Muscle layer of colon (tissue), 2 donors: ENCODE data around the gene DUSP15.

ENCODE experiments used
- H3K27ac ChIP-seq: one replicate; pipeline ENCODE4 v1.7.0; 2013; ENCODE audit warnings: low read depth, mild to moderate bottlenecking, low read length, moderate library complexity
- H3K27me3 ChIP-seq, 2 donors: one replicate each; pipeline ENCODE4 v1.7.0; 2013; ENCODE audit warnings: low read length in 2 of 2, mild to moderate bottlenecking in 2 of 2; ENCODE audit not compliant: insufficient read depth in 2 of 2, control insufficient read depth in 1 of 2
- H3K36me3 ChIP-seq: one replicate; pipeline ENCODE4 v1.7.0; 2013; ENCODE audit warnings: mild to moderate bottlenecking, low read length; ENCODE audit not compliant: insufficient read depth
- H3K4me1 ChIP-seq: one replicate; pipeline ENCODE4 v1.7.0; 2013; ENCODE audit warnings: mild to moderate bottlenecking, low read length; ENCODE audit not compliant: insufficient read depth
- H3K4me3 ChIP-seq, 2 donors: one replicate each; pipeline ENCODE4 v1.7.0; 2013; ENCODE audit warnings: low read length in 2 of 2, low read depth in 1 of 2, mild to moderate bottlenecking in 1 of 2, moderate library complexity in 1 of 2
- H3K9ac ChIP-seq: one replicate; pipeline ENCODE4 v1.7.0; 2013; ENCODE audit warnings: low read length
- H3K9me3 ChIP-seq: one replicate; pipeline ENCODE4 v1.7.0; 2013; ENCODE audit warnings: mild to moderate bottlenecking, low read length
- donor health status: abdominal sarcoma.
- donor health status: Adenocarcinoma of cecum.

DUSP15 gene

DNA sequence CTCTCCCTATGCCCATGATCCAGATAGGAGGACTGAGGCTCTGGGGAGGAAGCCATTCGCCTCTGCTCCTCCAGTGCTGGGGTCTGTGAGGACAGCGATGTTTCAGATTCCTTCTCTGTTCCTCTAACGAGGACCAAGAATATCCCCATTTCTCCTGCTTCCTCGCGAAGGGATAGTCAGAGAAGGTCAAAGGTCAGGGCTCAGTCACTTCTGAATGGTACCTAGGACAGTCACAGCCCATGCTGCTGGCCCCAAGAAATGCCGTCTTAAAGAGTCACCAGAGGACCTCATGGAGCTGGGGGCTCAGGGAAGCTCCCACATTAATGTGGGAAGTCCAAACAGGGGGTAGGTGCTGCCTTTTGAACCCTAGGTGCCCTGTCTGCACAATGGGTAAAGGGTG lies 27.0 kb downstream of the DUSP15 start:
- H3K4me1 ChIP-seq, result no peaks in the 10 kb centered on the region
- no peak overlapping the region for H3K27ac ChIP-seq
- H3K4me3 ChIP-seq, result no peak overlapping the region
- H3K27me3 ChIP-seq, result peaks cover 0 to 5% of the 10 kb centered on the region in 2 donors
- no peak overlapping the region for H3K9ac ChIP-seq
- no peaks in the 10 kb centered on the region for H3K36me3 ChIP-seq
- no peaks in the 10 kb centered on the region for H3K9me3 ChIP-seq

DNA sequence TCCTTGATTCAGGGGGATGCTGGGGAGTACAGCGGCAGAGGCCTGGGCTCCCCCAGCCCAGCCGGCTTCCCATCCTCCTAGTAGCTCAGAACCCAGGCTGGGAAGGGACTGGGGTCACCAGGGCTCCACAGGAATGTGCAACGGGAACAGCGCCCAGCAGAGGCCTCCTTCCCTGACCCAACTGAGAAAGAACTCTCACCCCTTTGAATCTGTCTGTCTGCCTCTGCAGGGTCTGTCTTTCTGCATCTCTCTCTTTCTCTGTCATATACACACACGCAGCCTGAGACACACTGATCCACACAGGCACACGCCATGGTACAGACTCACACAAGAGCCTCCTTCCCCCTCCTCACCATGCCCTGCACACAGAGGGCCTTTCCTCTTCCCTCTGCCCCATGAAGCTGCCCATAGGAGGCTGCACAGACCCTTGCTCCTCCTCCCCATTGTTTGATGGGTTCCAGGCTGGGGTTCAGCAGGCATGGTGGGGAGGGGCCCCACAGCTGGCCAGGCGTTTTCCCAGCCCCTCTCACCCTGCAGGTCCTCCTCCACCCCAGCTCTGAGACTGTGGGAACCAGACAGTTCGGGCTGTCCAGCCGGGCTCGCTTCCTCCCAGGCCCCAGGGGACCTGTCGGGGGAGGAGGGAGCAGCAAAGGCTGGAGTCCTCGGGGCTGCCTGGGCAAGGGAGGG lies 27.7 kb downstream of the DUSP15 start:
- H3K27ac ChIP-seq, result no peak overlapping the region
- H3K36me3 ChIP-seq, result no peaks in the 10 kb centered on the region
- H3K4me3 ChIP-seq, result no peak overlapping the region
- no peak overlapping the region for H3K9ac ChIP-seq
- no peaks in the 10 kb centered on the region for H3K4me1 ChIP-seq
- no peaks in the 10 kb centered on the region for H3K9me3 ChIP-seq
- H3K27me3 ChIP-seq, result peaks cover 0 to 5% of the 10 kb centered on the region in 2 donors

DNA sequence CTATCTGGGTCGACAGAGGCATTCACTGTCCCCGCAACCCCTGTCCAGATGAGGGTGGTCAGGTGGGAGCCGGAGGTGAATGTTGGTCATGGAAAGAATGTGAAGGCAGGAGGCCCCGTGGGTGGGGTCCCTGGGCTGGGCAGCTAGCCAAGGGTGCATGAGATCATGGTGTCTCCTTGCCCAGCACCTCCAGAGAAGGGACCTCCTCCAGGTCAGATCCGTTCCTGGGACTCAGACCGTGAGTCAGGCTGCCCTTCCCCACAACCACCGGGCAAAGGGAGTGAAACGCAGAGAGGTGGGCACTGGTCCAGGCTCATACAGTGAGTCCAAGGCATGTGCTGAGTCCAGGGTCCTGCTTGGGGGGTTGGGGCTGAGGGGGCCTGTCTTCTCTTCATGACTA lies 28.4 kb downstream of the DUSP15 start:
- no peak overlapping the region for H3K27ac ChIP-seq
- H3K9ac ChIP-seq, result no peak overlapping the region
- H3K27me3 ChIP-seq, result peaks cover 0 to 5% of the 10 kb centered on the region in 2 donors
- H3K36me3 ChIP-seq, result no peaks in the 10 kb centered on the region
- no peak overlapping the region for H3K4me3 ChIP-seq
- no peaks in the 10 kb centered on the region for H3K9me3 ChIP-seq
- H3K4me1 ChIP-seq, result peaks cover under 1% of the 10 kb centered on the region

DNA sequence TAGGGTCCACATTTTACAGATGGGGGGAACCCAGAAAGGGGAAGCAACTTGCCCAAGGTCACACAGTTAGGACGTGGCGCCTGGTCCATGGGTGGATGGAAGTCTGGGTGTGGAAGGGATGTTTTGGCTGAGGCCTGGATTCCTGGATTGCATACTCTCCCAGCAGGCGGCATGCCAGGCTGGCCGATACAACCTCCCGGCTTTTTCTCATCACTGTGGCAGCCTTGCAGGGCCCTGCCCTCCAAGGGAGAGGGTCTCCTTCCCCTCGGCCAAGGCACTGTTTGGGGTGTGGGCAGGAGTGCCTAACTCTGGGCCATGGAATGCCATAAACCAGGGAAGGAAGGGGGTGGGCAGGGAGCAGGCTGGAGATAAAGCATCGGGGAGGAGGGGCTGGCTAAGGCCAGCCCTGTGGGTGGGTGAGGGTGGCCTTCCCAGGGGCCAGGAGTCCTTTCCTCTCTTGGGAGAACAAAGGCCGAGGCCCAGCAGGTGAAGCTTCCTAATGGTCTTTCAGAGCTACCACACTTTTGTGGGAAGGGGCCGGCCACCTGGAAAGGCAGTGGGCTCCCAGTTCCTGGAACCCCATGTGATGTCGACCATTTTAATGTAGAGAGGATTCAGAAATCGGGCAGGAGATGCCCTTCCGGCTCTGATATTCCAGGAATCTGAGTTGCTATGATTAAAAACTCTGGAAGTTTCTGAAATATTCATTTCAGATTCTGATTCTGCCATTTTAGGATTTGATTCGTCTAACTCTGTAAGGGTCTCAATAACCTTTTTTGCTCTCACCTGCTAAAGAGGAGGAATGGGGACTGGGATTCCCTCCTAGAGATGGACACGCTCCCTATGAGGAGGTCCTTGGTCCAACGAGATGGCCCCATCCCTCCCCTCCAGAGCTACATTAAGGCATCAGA lies 29.2 kb downstream of the DUSP15 start:
- Histone ChIP-seq H3K4me1 (peaks cover 8% of the 10 kb centered on the region), H3K27ac (no peak overlapping the region), H3K4me3 (no peak overlapping the region), H3K9ac (no peak overlapping the region), H3K27me3 (peaks cover 0 to 5% of the 10 kb centered on the region in 2 donors), H3K36me3 (no peaks in the 10 kb centered on the region), H3K9me3 (no peaks in the 10 kb centered on the region)

DNA sequence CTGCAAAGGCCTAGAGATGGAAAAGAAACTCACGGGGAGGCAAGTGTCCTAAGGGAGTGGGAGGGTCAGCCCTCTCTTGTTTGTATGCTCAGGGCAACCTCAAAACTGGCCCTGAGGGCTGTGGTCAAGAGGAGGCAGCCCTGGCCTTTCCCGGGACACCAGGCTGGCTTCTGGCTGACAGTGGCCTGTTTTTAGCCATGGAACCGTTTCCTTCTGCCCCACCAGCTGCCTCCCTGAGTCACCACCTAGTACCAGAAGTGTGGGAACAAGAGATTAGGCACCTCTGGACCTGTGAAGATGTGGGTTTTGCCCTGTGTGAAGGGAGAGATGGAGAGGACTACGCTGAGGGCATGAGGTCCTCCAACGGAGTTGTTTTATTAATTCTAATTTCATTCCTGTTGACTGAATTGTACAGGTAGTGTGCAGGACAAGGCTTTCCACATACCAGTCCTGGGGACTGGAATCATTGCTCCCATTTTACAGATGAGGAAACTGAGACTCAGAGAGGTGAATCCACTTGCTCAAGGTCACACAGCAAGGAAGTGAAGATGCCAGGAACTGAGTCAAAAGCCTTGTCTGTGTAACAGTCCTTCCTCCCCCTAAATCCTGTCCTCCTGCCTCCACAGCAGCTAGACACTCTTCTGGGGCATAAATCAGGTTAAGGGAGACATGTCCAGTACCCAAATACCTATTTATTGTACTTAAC lies 30.4 kb downstream of the DUSP15 start:
- Histone ChIP-seq H3K4me1 (peaks cover 12% of the 10 kb centered on the region), H3K4me3 (no peak overlapping the region), H3K27ac (no peak overlapping the region), H3K9ac (no peak overlapping the region), H3K27me3 (peaks cover 0 to 5% of the 10 kb centered on the region in 2 donors), H3K9me3 (no peaks in the 10 kb centered on the region), H3K36me3 (no peaks in the 10 kb centered on the region)

DNA sequence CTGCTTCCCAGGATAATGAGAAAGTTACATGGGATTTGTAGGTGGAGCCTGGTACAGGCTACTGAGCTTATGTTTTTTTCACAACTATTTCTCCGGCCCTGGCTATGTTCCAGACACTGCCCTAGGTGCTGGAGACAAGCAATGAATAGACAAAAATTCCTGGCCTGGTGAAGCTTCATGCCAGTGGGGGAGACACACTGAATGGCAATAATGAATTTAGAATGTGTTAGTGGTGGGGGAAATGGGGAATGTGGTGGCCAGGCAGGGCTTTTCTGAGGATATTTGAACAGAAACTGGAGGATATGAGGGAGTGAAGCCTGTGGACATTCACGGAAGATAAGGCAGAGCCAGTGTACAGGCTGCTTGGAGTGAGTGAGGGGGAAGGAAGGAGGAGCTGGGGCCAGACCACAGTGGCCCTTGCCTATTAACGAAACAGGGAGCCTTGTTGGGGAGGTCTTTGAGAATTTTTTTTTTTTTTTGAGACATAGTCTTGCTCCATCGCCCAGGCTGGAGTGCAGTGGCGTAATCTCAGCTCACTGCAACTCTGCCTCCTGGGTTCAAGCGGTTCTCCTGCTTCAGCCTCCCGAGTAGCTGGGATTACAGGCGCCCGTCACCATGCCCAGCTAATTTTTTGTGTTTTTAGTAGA lies 31.6 kb downstream of the DUSP15 start:
- no peak overlapping the region for H3K4me3 ChIP-seq
- no peaks in the 10 kb centered on the region for H3K9me3 ChIP-seq
- peaks cover 0 to 10% of the 10 kb centered on the region in 2 donors for H3K27me3 ChIP-seq
- no peaks in the 10 kb centered on the region for H3K36me3 ChIP-seq
- no peak overlapping the region for H3K9ac ChIP-seq
- H3K27ac ChIP-seq, result no peak overlapping the region
- H3K4me1 ChIP-seq, result peaks cover 12% of the 10 kb centered on the region

DNA sequence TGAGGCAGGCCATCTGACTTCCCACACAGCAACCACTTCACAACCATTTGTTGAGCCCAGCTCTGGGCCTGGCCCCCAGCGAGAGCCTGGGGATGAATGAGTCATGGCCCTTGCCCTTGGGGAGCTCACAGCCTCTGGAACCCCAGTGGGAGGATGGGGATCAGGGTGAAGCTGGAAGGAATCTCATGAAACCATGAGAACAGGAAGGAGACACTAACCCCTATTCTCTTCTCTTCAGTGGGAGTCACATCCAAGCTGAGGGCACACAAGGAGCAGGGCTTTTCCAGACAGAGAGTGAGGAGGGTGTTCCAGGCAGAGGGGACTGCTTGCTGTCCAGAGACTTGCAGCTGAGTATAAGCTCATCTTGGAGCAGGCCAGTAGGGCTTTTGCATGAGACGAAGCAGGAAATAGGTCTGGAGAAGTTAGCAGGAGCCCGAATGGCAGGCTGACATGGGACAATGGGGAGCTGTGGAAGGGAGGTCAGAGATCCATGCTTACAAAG lies 32.4 kb downstream of the DUSP15 start:
- no peaks in the 10 kb centered on the region for H3K9me3 ChIP-seq
- H3K27me3 ChIP-seq, result peaks cover 0 to 15% of the 10 kb centered on the region in 2 donors
- no peak overlapping the region for H3K9ac ChIP-seq
- no peak overlapping the region for H3K4me3 ChIP-seq
- H3K27ac ChIP-seq, result no peak overlapping the region
- peaks cover 12% of the 10 kb centered on the region for H3K4me1 ChIP-seq
- H3K36me3 ChIP-seq, result no peaks in the 10 kb centered on the region

DNA sequence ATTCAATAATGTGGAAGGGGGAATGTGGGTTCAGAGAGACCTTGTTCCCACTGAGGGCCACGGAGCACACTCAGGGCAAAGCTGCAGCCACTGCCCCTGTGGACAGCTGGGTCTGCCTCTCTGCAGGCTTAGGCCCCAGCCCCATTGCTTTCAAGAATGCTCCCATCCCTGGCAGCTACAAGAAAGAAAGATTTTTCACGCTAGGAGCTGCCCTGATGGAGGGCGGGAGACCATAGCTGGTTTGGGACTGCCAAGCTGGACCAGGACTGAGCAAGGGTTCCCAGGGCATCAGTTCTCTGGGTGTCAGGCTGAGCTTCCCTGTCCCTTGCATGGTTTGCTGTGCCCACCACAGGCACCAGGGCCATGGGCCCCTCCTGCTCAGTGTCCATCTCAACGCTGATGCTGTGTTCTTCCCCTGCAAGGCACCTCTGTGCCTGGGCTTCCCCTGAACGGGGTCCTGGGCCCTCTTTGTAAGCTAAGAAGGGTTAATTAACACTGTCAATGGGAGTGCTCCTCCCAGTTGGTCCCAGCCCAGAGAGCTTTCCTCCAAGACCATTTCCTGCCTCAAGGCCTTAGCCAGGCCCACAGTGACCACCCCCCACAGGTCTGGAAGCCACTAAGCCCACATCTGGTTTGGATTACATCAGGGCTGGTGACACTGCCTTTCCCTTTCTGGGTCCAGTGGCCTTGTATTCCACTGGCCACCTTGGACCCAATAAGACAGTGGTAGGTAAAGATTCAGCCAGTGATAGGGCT lies 33.3 kb downstream of the DUSP15 start:
- no peak overlapping the region for H3K9ac ChIP-seq
- H3K9me3 ChIP-seq, result no peaks in the 10 kb centered on the region
- peaks cover 0 to 15% of the 10 kb centered on the region in 2 donors for H3K27me3 ChIP-seq
- no peaks in the 10 kb centered on the region for H3K36me3 ChIP-seq
- H3K27ac ChIP-seq, result no peak overlapping the region
- H3K4me1 ChIP-seq, result peaks cover 12% of the 10 kb centered on the region
- H3K4me3 ChIP-seq, result no peak overlapping the region

DNA sequence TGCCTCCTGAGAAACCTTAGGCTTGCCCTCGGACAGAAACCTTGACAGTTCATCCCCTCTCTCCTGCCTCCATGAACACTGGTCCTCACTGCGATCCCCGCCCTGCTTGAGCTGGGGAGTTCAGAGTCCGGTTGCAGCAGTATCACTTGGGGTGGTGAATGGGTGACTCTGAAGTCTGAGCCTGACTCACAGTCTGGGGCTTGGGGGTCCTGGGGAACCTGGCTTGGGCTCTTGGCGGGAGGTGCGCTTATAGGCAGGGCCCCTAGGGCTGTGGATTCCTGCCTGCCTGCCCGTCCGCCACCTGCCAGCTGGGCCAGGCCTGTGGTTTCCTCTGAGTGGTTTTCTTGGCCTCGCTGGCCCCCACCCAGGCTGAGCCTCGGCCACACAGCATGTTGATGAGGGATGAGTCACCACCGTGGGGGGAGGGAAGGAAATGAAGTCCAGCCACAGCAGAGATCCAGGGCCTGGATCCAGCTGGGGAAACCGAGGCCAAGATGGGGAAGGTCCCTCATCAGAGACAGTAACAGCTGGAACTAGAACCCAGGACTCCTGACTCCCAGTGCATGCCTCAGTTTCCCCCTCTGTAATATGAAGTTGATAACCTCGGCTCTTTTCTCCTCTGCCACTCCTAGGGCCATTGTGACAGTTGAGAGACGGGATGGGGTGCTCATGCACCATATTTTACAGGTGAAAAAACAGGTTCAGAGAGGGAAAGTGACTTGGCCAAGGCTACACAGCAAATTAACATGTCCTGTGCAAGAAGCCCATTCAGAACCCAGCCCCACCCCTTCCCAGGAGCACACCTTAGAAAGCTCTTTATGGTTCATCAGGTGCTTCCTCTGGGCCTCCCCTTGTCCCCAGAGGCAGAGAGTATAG lies 34.1 kb downstream of the DUSP15 start:
- Histone ChIP-seq H3K4me3 (no peak overlapping the region), H3K9me3 (no peaks in the 10 kb centered on the region), H3K4me1 (peaks cover 12% of the 10 kb centered on the region), H3K27ac (no peak overlapping the region), H3K36me3 (no peaks in the 10 kb centered on the region), H3K27me3 (peaks cover 0 to 14% of the 10 kb centered on the region in 2 donors), H3K9ac (no peak overlapping the region)

DNA sequence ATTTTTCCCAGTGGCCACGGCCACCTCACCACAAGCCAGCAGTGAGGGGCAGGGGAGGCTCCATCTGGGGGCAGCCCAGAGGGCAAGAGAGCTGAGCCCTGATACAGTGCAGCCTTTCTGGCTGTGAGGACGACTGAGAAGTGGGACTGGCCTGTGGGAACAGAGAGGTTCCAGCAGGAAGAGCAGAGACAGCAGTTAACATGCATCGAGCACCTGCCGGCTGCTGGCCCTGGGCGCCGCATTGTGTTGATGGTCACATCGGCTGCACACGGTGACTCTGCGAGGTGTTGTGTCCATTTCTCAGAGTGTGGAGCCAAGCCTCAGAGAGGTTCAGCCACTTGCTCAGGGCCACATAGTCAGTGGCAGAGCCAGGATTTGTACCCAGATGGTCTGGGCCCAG lies 34.8 kb downstream of the DUSP15 start:
- Histone ChIP-seq H3K9me3 (no peaks in the 10 kb centered on the region), H3K27me3 (peaks cover 0 to 10% of the 10 kb centered on the region in 2 donors), H3K27ac (no peak overlapping the region), H3K9ac (no peak overlapping the region), H3K4me1 (peaks cover 12% of the 10 kb centered on the region), H3K36me3 (no peaks in the 10 kb centered on the region), H3K4me3 (no peak overlapping the region)
